ENCODE results near the gene VSIR.

DNA sequence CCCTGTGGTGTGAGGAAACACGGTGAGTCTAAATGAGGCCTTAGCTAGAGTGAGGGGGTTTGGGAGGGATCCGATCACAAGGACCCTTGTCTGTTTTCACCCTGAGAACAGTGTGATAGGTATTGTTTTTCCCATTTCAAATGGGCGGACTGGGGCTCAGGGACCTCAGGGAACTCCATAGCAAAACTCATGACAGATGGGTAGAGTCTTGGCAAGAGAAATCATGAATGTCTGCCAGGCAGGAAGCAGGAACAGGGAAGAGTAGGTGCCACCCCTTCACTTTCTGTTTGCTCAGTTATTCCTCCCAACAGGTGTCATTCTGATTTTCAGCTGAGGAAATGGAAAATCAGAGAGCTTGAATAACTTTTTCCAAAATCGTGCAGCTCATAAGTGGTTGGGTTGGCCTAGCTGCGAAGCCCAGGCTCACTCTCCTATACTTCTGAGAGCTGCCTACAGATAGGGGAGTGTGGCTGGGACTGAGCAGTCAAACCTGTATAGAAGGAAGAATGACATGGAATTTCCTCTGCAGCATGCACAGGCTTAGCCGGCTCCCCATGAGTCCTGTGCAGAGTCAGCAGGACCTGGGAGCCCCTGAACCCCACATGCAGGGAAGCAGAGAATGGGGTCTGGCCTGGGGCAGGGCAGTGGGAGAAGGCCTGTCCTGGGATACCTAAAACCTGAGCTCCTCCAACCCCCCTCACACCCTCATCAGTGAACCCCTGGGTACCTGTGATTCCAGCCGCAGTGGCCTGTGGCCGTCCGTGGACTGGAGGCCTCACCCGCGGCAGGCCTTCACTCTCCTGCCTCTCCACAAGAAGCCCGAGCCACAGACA is 36.1 kb downstream of the VSIR start:
- TF ChIP-seq CTCF (IDR thresholded peaks at IDR 0.05) (no peak), POLR2A (IDR thresholded peaks at IDR 0.05) (no peak)

Measured in right lobe of liver (tissue), 4 donors.